Bronchial epithelial cell (primary cell): ENCODE results near the gene XDH. TPM values are rescaled to one million over a fixed set of nuclear protein-coding genes. Genes with fewer than 3 reads are reported as not detected.
A peak's percentile ranks its signal among the peaks of the same experiment; 100 is the strongest.

ENCODE experiments used
- DNase-seq: peaks from one replicate; pipeline ENCODE4 v3.0.0-alpha.2; 2010; ENCODE audit warnings: low read depth
- FAIRE-seq: peaks from 2 replicates; lab custom pipeline; 2011; peaks lifted over from hg19 to GRCh38; lab: Jason Lieb, UNC
- H3K27me3 ChIP-seq: 2 replicates; pipeline ENCODE4 v1.5.1; 2011; ENCODE audit warnings: low read length; ENCODE audit not compliant: control insufficient read depth, insufficient read depth
- H3K36me3 ChIP-seq: 2 replicates; pipeline ENCODE4 v1.5.1; 2011; ENCODE audit warnings: low read length; ENCODE audit not compliant: control insufficient read depth, insufficient read depth
- H3K4me3 ChIP-seq: 2 replicates; pipeline ENCODE4 v1.5.1; 2011; ENCODE audit warnings: mild to moderate bottlenecking, low read depth, low read length, control low read depth
- total RNA-seq: library from RNA; depleted of rRNA; stranded (reverse); fragments of >200 nt; gene quantifications from 2 replicates; pipeline ENCODE4 v1.2.1, GENCODE V29; 2014
- TF ChIP-seq, protein P1 (sequence below): IDR thresholded peaks from 2 replicates; pipeline ENCODE4 v1.5.1; 2011; ENCODE audit warnings: mild to moderate bottlenecking, moderate library complexity, low read length, control low read depth, inconsistent platforms; ENCODE audit not compliant: insufficient read depth, severe bottlenecking

The XDH gene
- total RNA-seq, 1 donor from 2014 or later = 6.1 TPM

DNA sequence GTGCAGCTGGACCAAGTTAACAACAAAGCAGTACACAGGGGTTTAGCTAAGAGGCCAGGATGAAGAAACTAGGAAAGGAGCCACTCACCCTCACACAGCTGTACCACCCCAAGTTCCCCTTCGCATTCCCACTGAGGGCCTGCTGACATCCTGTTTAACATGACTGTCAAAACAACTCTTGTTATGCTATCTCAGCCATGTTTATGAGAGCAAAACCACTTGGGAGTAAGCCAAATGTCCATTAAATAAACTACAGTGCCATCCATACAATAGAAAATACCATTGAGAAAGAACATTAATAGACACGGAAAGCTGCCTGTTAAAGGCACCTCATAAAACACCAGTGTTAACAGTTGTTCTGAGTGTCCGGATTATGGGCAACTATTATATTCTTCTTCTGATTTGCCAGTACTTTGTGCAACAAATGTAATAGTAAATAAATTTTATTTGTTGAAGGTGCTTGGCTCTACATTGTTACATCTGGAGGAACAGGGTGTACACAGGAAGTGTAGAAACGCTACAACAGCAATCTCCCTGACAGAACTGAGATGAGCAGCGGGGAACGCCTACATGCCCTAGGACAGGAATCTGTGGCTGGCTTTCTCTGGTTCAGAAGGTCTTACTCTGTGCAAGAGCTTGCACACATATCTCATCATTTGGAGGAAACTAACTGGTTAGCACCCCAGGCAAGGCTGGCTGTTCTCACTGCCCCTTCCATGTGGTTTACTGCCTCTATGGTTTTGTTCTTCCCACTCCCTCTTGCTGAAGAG lies 95.0 kb downstream of the XDH start:
- TF ChIP-seq, protein P1, sequence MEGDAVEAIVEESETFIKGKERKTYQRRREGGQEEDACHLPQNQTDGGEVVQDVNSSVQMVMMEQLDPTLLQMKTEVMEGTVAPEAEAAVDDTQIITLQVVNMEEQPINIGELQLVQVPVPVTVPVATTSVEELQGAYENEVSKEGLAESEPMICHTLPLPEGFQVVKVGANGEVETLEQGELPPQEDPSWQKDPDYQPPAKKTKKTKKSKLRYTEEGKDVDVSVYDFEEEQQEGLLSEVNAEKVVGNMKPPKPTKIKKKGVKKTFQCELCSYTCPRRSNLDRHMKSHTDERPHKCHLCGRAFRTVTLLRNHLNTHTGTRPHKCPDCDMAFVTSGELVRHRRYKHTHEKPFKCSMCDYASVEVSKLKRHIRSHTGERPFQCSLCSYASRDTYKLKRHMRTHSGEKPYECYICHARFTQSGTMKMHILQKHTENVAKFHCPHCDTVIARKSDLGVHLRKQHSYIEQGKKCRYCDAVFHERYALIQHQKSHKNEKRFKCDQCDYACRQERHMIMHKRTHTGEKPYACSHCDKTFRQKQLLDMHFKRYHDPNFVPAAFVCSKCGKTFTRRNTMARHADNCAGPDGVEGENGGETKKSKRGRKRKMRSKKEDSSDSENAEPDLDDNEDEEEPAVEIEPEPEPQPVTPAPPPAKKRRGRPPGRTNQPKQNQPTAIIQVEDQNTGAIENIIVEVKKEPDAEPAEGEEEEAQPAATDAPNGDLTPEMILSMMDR = no peak
- no peaks in the 10 kb centered on the region for H3K36me3 ChIP-seq
- no peak for FAIRE-seq
- H3K4me3 ChIP-seq = no peak overlapping the region
- H3K27me3 ChIP-seq = no peaks in the 10 kb centered on the region
- no peak for DNase-seq

DNA sequence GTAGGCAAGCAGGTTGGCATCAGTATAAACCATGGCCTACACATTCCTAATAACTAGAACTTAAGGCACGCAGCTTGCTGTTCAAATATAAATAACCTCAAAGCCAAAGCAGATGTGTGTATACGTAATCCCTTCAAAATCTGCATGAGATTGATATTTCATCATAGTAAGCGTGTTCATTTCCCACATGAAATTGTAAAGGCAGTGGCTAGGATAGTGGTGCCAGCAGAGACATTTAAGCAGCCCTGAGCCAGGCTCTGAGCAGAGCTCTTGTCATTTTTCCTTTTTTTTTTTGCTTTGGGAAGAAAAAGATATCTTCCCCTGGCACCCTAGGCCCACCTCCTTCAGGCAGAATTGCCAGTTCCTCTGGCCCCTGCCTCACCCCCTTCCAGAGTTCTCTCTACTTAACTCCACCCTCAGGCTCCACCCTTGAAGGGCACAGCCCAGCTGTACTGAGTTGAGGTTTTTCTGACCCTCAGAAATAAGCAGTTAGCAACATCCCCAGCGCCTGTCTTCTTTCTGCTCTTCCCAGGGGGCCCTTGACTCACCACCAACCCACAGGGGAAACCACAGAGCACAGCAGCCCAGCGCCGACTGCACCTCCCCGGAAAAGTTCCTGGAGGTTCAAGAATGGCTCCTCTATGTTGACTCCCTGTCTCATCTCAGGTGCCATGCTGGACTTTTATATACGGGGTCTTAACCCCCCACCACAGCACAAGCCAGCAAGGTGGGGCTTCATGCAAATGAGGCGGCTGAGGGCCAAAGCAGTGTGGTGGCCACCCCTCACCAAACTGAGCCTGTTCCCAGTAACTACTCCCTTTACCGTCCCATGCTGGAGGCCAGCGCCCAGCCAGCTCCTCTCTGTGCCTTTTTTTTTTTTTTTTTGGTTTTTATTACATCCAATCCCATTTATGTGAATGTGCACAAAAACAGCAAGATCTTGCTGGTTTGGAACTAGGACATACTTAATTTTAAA lies 95.9 kb downstream of the XDH start:
- no peaks in the 10 kb centered on the region for H3K27me3 ChIP-seq
- DNase-seq (no peak), FAIRE-seq (no peak)
- H3K4me3 ChIP-seq = no peak overlapping the region
- no peaks in the 10 kb centered on the region for H3K36me3 ChIP-seq
- TF ChIP-seq, protein P1 = no peak

DNA sequence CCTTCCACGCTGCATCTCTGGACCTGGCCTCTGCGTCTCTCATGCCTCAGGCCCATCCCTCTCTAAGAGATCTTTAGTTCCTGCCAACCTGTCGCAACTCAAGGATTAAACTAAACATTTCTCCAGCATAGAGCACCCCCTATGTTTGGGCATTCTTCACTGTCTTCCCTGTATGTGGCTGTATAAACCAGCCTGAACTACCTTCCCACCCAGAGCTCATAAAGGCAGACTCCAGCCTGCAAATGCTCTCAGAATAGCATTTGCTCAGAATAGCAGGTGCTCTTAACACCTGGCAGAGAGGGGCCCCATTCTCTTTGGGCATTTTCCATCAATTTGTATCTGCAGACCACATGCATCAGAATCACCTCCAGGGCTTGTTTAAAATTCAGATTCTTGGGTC lies 97.1 kb downstream of the XDH start:
- TF ChIP-seq, protein P1 = no peak
- FAIRE-seq (no peak), DNase-seq (no peak)
- Histone ChIP-seq H3K36me3 (no peaks in the 10 kb centered on the region), H3K4me3 (no peak overlapping the region), H3K27me3 (no peaks in the 10 kb centered on the region)

DNA sequence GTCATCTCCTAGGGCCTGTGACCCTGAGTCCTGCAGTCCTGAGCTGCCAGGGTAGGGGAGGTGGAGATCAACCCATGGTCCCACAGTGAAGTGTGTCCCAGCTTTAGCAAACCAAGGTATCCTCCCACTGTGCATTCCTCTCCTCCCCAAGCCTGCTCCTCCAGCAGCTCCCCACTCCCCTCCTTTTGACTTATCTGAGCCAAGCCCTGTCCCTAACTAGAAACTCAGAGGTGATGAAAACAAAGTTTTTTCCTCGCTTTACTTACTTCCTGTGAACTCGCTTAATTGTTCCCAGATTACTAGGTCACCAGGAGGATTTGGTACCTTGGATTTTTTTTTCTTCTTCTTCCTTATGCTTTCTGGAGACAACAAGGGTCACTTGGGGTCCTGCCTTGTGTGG lies 99.8 kb downstream of the XDH start:
- Histone ChIP-seq H3K27me3 (no peaks in the 10 kb centered on the region), H3K36me3 (no peaks in the 10 kb centered on the region), H3K4me3 (no peak overlapping the region)
- no peak for FAIRE-seq
- DNase-seq = no peak
- TF ChIP-seq, protein P1 = no peak

DNA sequence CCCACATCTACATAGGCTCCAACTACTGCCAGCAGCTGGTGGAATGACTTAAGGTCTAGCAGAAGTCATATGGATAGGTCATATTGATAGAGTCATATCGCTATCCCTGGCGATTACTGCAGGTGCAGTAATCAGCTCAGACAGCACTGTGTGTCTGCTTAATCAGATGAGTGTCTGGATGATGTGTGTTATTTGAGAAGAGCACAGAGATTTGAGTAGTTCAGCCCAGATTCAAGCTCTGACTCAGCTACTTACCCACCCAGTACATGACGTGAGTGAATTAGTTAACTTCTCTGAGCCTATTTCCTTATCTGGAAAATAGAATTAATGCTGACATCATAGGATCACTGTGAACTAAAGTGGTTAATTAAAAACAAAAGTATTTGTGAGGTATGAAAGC lies 101.6 kb downstream of the XDH start:
- TF ChIP-seq, protein P1 = no peak
- H3K27me3 ChIP-seq = no peaks in the 10 kb centered on the region
- FAIRE-seq (peak; percentile 70), DNase-seq (peak; percentile 67)
- no peaks in the 10 kb centered on the region for H3K36me3 ChIP-seq
- no peak overlapping the region for H3K4me3 ChIP-seq
